SU-DHL-6 (cell line): Measurements from ENCODE around the gene PQBP1.
"Not testable (repeated sequence)": the region's sequence is repeated elsewhere in the genome, so short reads cannot be mapped to it uniquely, and the experiment has no call there.

Source experiments
- H2AFZ ChIP-seq: fragments of 200-600 bp; sonication (generic); 2 replicates; pipeline ENCODE4 v1.6.1; 2014; ENCODE audit warnings: low read depth, mild to moderate bottlenecking, moderate library complexity, mixed read lengths, antibody characterized with exemption, low read length; ENCODE audit not compliant: severe bottlenecking
- H3F3A ChIP-seq: fragments of 200-600 bp; shearing (Covaris generic); 2 replicates; pipeline ENCODE4 v1.6.0; 2016; ENCODE audit warnings: antibody characterized with exemption, mild to moderate bottlenecking; ENCODE audit not compliant: insufficient read depth
- H3K27ac ChIP-seq: fragments of 200-600 bp; sonication (generic); 2 replicates; pipeline ENCODE4 v1.5.1; 2016; ENCODE audit warnings: low read depth, mild to moderate bottlenecking, low read length, moderate library complexity, mixed read lengths
- H3K27me3 ChIP-seq: fragments of 200-600 bp; sonication (generic), shearing (Covaris generic); 2 replicates; pipeline ENCODE4 v1.6.0; 2014; ENCODE audit warnings: mild to moderate bottlenecking, low read length
- H3K36me3 ChIP-seq: fragments of 200-600 bp; sonication (generic); 2 replicates; pipeline ENCODE4 v1.6.1; 2014; ENCODE audit warnings: mild to moderate bottlenecking, low read length, mixed read lengths
- H3K4me2 ChIP-seq: fragments of 300-600, 200-600 bp; shearing (Covaris generic), sonication (generic); 2 replicates; pipeline ENCODE4 v1.6.0; 2014; ENCODE audit warnings: low read length, low read depth, mild to moderate bottlenecking; ENCODE audit not compliant: poor library complexity, severe bottlenecking
- H3K4me3 ChIP-seq: fragments of 200-600 bp; sonication (generic); 2 replicates; pipeline ENCODE4 v1.5.1; 2014; ENCODE audit warnings: antibody characterized with exemption, low read length, mild to moderate bottlenecking, mixed read lengths; ENCODE audit not compliant: insufficient read depth, poor library complexity, severe bottlenecking
- H3K79me2 ChIP-seq: fragments of 200-600 bp; sonication (generic); 2 replicates; pipeline ENCODE4 v1.6.1; 2014; ENCODE audit warnings: mild to moderate bottlenecking, low read length, moderate library complexity; ENCODE audit not compliant: insufficient read depth
- H3K9ac ChIP-seq: fragments of 200-600 bp; sonication (generic); 2 replicates; pipeline ENCODE4 v1.7.0; 2014; ENCODE audit warnings: mild to moderate bottlenecking, low read length
- H3K9me2 ChIP-seq: fragments of 200-600 bp; sonication (generic); replicated peaks from 2 replicates; pipeline ENCODE4 v1.6.1; 2014; ENCODE audit warnings: low read length; ENCODE audit not compliant: insufficient read depth
- H3K9me3 ChIP-seq: fragments of 200-600 bp; sonication (generic); 2 replicates; pipeline ENCODE4 v1.6.1; 2014; ENCODE audit warnings: low read length, mixed read lengths; ENCODE audit not compliant: insufficient read depth
- H4K20me1 ChIP-seq: fragments of 200-600 bp; sonication (generic); 2 replicates; pipeline ENCODE4 v1.6.1; 2014; ENCODE audit warnings: low read depth, mild to moderate bottlenecking, antibody characterized with exemption, low read length, moderate library complexity, mixed read lengths
- CTCF ChIP-seq: fragments of 200-600 bp; sonication (generic); IDR thresholded peaks from one replicate; pipeline ENCODE4 v1.5.1; 2017; ENCODE audit warnings: antibody characterized with exemption, mild to moderate bottlenecking, low read length, moderate library complexity; ENCODE audit not compliant: insufficient read depth, poor library complexity, severe bottlenecking
- EZH2phosphoT487 ChIP-seq: fragments of 200-600 bp; sonication (generic), shearing (Covaris generic); conservative IDR thresholded peaks from 2 replicates; pipeline ENCODE4 v1.6.1; 2018; ENCODE audit warnings: mild to moderate bottlenecking, antibody characterized with exemption, low read length, moderate library complexity, mixed read lengths

PQBP1 gene

GRCh38 chrX:48897625-48898306, at the start of gene PQBP1, which contains the start of gene TIMM17B:
TSS of gene PQBP1 (plus strand) at chrX:48897930. CDS start at chrX:48898510, 580 bp downstream.
TSS of gene TIMM17B (minus strand) at chrX:48897768. CDS start at chrX:48897749, 19 bp downstream.
- Histone ChIP-seq H4K20me1 (no peaks in the 10 kb centered on the region), H3K9me3 (no peaks in the 10 kb centered on the region), H3F3A (peaks cover 5% of the 10 kb centered on the region; the same call in 1 of the 2 replicates), H2AFZ (peak within 1 kb of the TSS; percentile 43), H3K9ac (peak within 1 kb of the TSS; percentile 93), H3K9me2 (no peaks in the 10 kb centered on the region), H3K36me3 (no peaks in the 10 kb centered on the region), H3K4me2 (peak within 1 kb of the TSS; percentile 68), H3K27ac (peak within 1 kb of the TSS; percentile 88), H3K27me3 (no peaks in the 10 kb centered on the region), H3K4me3 (peak within 1 kb of the TSS; percentile 87), H3K79me2 (peaks cover 22% of the 10 kb centered on the region)
- TF ChIP-seq EZH2phosphoT487 (no peak), CTCF (no peak)

GRCh38 chrX:48848847-48849246, 48.9 kb upstream of the PQBP1 start:
- H3K36me3 ChIP-seq = no peaks in the 10 kb centered on the region
- no peak overlapping the region for H2AFZ ChIP-seq
- H3K9me2 ChIP-seq = no peaks in the 10 kb centered on the region
- no peak overlapping the region for H3K4me2 ChIP-seq
- H3F3A ChIP-seq = no peaks in the 10 kb centered on the region
- H3K27me3 ChIP-seq = no peaks in the 10 kb centered on the region
- no peaks in the 10 kb centered on the region for H4K20me1 ChIP-seq
- no peak overlapping the region for H3K9ac ChIP-seq
- TF ChIP-seq EZH2phosphoT487 (no peak), CTCF (no peak)
- H3K9me3 ChIP-seq = no peaks in the 10 kb centered on the region
- no peaks in the 10 kb centered on the region for H3K79me2 ChIP-seq
- H3K4me3 ChIP-seq = no peak overlapping the region
- no peak overlapping the region for H3K27ac ChIP-seq

GRCh38 chrX:48852857-48853256, 44.9 kb upstream of the PQBP1 start:
- Histone ChIP-seq H3K4me2 (no peak overlapping the region), H3K4me3 (no peak overlapping the region), H4K20me1 (no peaks in the 10 kb centered on the region), H3K9me3 (no peaks in the 10 kb centered on the region), H3F3A (no peaks in the 10 kb centered on the region), H3K36me3 (no peaks in the 10 kb centered on the region), H3K27ac (no peak overlapping the region), H2AFZ (no peak overlapping the region), H3K79me2 (no peaks in the 10 kb centered on the region), H3K27me3 (no peaks in the 10 kb centered on the region), H3K9ac (no peak overlapping the region), H3K9me2 (no peaks in the 10 kb centered on the region)
- no peak for TF ChIP-seq EZH2phosphoT487
- TF ChIP-seq CTCF = no peak

GRCh38 chrX:48853494-48853893, 44.2 kb upstream of the PQBP1 start:
- not testable (repeated sequence) for H3K36me3 ChIP-seq, H3K9me2 ChIP-seq, H3K4me3 ChIP-seq, H3K79me2 ChIP-seq, H3K27ac ChIP-seq, H3K27me3 ChIP-seq, H4K20me1 ChIP-seq, H2AFZ ChIP-seq, H3F3A ChIP-seq, H3K9ac ChIP-seq, H3K9me3 ChIP-seq, H3K4me2 ChIP-seq

- not testable (repeated sequence) for H3F3A ChIP-seq, H3K9ac ChIP-seq, H3K36me3 ChIP-seq, H4K20me1 ChIP-seq, H3K79me2 ChIP-seq, H3K9me2 ChIP-seq, H3K9me3 ChIP-seq, H2AFZ ChIP-seq, H3K4me3 ChIP-seq, H3K27ac ChIP-seq, H3K4me2 ChIP-seq, H3K27me3 ChIP-seq
Observed at GRCh38 chrX:48854121-48854804, 43.5 kb upstream of the PQBP1 start.
